ENCODE results near the gene SUV39H2. TPM values are rescaled to one million over a fixed set of nuclear protein-coding genes. Genes with fewer than 3 reads are reported as not detected.
A peak's percentile ranks its signal among the peaks of the same experiment; 100 is the strongest.
"Not testable (repeated sequence)": the region's sequence is repeated elsewhere in the genome, so short reads cannot be mapped to it uniquely, and the experiment has no call there.

The SUV39H2 gene
- total and polyA plus RNA-seq, 8 donors, result 1.1 to 5.9 (median 3.1) TPM

- FAIRE-seq; H3K4me1 ChIP-seq; H3K9me3 ChIP-seq; ATAC-seq; H3K27me3 ChIP-seq; H3K36me3 ChIP-seq; intact Hi-C loops (cut with DNase I); H3K27ac ChIP-seq; H3K4me3 ChIP-seq; DNase-seq: not testable (repeated sequence)
- 91 to 92% methylated on average over 7 of the region's 7 CpGs for WGBS, 2 donors
Observed at GRCh38 chr10:14942950-14943338, 64.3 kb downstream of the SUV39H2 start.

DNA sequence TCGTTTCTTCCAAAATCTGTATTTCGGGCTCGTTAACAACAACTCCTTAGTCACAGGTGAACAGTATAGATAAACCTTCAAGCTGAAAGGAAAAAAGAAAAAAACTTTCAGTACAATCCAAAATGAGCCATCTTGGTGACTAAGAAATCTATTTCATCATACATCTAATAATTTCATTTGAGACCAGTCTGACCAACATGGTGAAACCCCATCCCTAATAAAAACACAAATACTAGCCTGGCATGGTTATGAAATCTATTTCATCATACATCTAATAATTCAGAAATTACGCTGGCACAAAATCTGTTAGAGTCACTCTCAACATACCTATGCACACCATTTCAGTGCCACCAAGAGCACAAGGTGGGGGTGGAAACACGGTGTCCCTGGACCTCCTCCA, 66.4 kb downstream of the SUV39H2 start:
- Histone ChIP-seq H3K27me3 (no peaks in the 10 kb centered on the region), H3K9me3 (no peaks in the 10 kb centered on the region), H3K36me3 (no peaks in the 10 kb centered on the region), H3K27ac (no peak overlapping the region), H3K4me3 (no peak overlapping the region), H3K4me1 (no peaks in the 10 kb centered on the region)
- no peak for DNase-seq
- WGBS, 2 donors, result 91 to 97% methylated on average over 5 of the region's 5 CpGs
- TF ChIP-seq, protein P1, sequence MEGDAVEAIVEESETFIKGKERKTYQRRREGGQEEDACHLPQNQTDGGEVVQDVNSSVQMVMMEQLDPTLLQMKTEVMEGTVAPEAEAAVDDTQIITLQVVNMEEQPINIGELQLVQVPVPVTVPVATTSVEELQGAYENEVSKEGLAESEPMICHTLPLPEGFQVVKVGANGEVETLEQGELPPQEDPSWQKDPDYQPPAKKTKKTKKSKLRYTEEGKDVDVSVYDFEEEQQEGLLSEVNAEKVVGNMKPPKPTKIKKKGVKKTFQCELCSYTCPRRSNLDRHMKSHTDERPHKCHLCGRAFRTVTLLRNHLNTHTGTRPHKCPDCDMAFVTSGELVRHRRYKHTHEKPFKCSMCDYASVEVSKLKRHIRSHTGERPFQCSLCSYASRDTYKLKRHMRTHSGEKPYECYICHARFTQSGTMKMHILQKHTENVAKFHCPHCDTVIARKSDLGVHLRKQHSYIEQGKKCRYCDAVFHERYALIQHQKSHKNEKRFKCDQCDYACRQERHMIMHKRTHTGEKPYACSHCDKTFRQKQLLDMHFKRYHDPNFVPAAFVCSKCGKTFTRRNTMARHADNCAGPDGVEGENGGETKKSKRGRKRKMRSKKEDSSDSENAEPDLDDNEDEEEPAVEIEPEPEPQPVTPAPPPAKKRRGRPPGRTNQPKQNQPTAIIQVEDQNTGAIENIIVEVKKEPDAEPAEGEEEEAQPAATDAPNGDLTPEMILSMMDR (IDR thresholded peaks at IDR 0.05), result no peak
- intact Hi-C loops (cut with DNase I), result no loop called here
- no peak for ATAC-seq
- FAIRE-seq, result no peak

DNA sequence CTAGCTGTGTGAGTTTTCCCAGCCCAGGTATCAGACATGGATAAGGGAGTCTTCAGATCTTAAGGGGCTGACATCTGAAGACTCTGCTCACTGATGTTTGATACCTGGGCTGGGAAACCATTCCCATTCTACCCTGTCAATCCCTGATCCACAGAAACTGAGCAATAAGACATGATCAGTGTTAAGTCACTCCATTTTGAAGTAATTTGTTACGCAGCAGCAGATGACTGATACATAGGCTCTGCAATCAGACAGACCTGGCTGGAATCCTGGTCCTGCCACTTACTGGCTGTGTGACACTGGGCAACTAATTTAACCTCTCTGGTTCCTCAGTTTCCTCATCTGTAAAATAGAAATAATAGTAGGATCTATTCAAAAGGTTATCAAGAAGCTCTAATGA, 68.6 kb downstream of the SUV39H2 start:
- Histone ChIP-seq H3K9me3 (no peaks in the 10 kb centered on the region), H3K27ac (no peak overlapping the region), H3K36me3 (no peaks in the 10 kb centered on the region), H3K4me3 (no peak overlapping the region), H3K4me1 (peaks cover 0 to 2% (median 0%) of the 10 kb centered on the region in 3 donors), H3K27me3 (no peaks in the 10 kb centered on the region)
- WGBS, 2 donors, result 100% methylated on average over 1 of the region's 1 CpG
- FAIRE-seq, result no peak
- DNase-seq, result no peak
- no peak for ATAC-seq
- intact Hi-C loops (cut with DNase I), result no loop called here
- TF ChIP-seq, protein P1 (IDR thresholded peaks at IDR 0.05), result no peak

DNA sequence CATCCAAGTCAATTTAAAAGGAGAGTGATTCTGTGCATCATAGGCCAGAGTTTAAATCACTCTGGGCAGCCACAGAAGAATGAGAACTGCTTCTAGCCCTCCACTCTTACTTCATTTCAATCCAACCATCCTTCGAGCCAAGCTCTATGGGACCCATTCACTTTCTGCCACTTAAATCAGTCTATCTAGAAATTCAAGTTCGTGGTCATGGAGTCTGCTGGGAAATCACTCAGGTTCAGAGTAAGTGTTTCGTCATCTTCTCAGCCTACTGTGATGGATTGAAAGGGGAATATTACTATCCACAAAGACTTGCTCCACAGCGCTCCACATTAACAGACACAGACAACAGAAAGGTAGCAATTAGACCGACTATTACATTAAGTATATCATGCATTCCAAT, 70.6 kb downstream of the SUV39H2 start:
- TF ChIP-seq, protein P1 (IDR thresholded peaks at IDR 0.05), result no peak
- H3K9me3 ChIP-seq, result no peaks in the 10 kb centered on the region
- no peak overlapping the region for H3K27ac ChIP-seq
- WGBS, 2 donors, result 94 to 96% methylated on average over 5 of the region's 5 CpGs
- H3K27me3 ChIP-seq, result no peaks in the 10 kb centered on the region
- H3K4me3 ChIP-seq, result no peak overlapping the region
- peaks cover 0 to 11% (median 8%) of the 10 kb centered on the region in 3 donors for H3K4me1 ChIP-seq
- no peak for FAIRE-seq
- no peaks in the 10 kb centered on the region for H3K36me3 ChIP-seq
- ATAC-seq, result no peak
- intact Hi-C loops (cut with DNase I), result no loop called here
- DNase-seq, result no peak

- intact Hi-C loops (cut with DNase I), result no loop called here
- peak overlapping the region; percentile 35 to 79 (median 66) for H3K4me3 ChIP-seq
- H3K27ac ChIP-seq, result peak overlapping the region in 3 of 4 donors; percentile 57 to 86 (median 75)
- no peaks in the 10 kb centered on the region for H3K9me3 ChIP-seq
- WGBS, 2 donors, result 45 to 50% methylated on average over 10 of the region's 10 CpGs
- FAIRE-seq (no peak), DNase-seq (no peak), ATAC-seq (no peak)
- H3K27me3 ChIP-seq, result no peaks in the 10 kb centered on the region
- peaks cover 0 to 18% (median 12%) of the 10 kb centered on the region in 3 donors for H3K4me1 ChIP-seq
- H3K36me3 ChIP-seq, result no peaks in the 10 kb centered on the region
- TF ChIP-seq, protein P1 (IDR thresholded peaks at IDR 0.05), result no peak
Observed at GRCh38 chr10:14952851-14953423, 74.3 kb downstream of the SUV39H2 start.
